HFFc6 (cell line): ENCODE results near the gene MIOX. TPM values are rescaled to one million over a fixed set of nuclear protein-coding genes. Genes with fewer than 3 reads are reported as not detected.

Experiments used
- DNase-seq: peaks from one replicate; pipeline ENCODE4 v3.0.0-alpha.2; 2018
- H3K27ac Mint-ChIP-seq: 2 replicates; pipeline ENCODE4 v1.8.0; 2020; ENCODE audit warnings: mild to moderate bottlenecking, mixed read lengths
- H3K27me3 Mint-ChIP-seq: 2 replicates; pipeline ENCODE4 v1.8.0; 2021; ENCODE audit warnings: mild to moderate bottlenecking, moderate library complexity, mixed read lengths; ENCODE audit not compliant: insufficient read depth
- H3K36me3 Mint-ChIP-seq: 2 replicates; pipeline ENCODE4 v1.8.0; 2021; ENCODE audit warnings: low read depth, mixed read lengths
- H3K4me1 Mint-ChIP-seq: 2 replicates; pipeline ENCODE4 v1.8.0; 2020; ENCODE audit warnings: low read depth, mixed read lengths
- H3K4me3 Mint-ChIP-seq: 2 replicates; pipeline ENCODE4 v1.8.0; 2020; ENCODE audit warnings: mild to moderate bottlenecking, moderate library complexity, mixed read lengths
- H3K9me3 Mint-ChIP-seq: 2 replicates; pipeline ENCODE4 v1.8.0; 2020; ENCODE audit warnings: mild to moderate bottlenecking, mixed read lengths
- total RNA-seq, 6 experiments: library from RNA; stranded (reverse); fragmentation: NEBNext Ultra II Directional; extraction: Animal tissue kit (Norgen Biotek cat#: 25700); gene quantifications; 2 replicates in 1 of 6; 3 replicates in 5 of 6; pipeline ENCODE4 v1.2.3, GENCODE V29; 2021
- TF ChIP-seq, protein P1 (sequence below): fragments of 200-600 bp; sonication (generic); IDR thresholded peaks from 2 replicates; pipeline ENCODE4 v1.5.0; 2021; ENCODE audit warnings: antibody characterized with exemption, mild to moderate bottlenecking

Gene MIOX
- total RNA-seq, 6 experiments from 2014 or later, result not detected

DNA sequence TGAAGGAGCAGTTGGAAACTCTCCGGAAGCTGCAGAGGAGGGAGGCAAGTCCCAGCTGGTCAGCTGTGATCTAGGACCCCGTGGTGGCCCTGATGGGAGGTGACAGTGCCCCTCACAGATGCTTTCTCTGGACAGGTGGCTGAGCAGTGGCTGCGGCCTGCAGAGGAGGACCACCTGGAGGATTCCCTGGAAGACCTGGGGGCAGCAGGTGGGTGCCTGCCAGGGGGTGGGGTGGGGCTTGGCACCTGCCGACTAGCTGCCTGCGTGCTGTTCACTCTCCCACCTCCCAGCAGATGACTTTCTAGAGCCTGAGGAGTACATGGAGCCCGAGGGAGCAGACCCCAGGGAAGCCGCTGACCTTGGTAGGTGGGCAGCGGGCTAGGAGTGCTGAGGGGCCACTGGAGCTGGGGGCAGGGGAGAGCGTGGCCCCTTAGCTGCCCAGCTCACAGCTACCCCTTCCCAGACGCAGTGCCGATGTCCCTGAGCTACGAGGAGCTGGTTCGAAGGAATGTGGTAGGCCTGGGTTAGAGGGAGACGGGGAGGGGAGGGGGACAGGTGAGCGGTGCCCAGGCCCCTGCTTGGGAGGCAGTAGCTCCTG lies 35.6 kb downstream of the MIOX start:
- Mint-ChIP-seq H3K36me3 (peaks cover 14% of the 10 kb centered on the region), H3K27me3 (peaks cover 2% of the 10 kb centered on the region; the same call in 1 of the 2 replicates)
- TF ChIP-seq, protein P1, sequence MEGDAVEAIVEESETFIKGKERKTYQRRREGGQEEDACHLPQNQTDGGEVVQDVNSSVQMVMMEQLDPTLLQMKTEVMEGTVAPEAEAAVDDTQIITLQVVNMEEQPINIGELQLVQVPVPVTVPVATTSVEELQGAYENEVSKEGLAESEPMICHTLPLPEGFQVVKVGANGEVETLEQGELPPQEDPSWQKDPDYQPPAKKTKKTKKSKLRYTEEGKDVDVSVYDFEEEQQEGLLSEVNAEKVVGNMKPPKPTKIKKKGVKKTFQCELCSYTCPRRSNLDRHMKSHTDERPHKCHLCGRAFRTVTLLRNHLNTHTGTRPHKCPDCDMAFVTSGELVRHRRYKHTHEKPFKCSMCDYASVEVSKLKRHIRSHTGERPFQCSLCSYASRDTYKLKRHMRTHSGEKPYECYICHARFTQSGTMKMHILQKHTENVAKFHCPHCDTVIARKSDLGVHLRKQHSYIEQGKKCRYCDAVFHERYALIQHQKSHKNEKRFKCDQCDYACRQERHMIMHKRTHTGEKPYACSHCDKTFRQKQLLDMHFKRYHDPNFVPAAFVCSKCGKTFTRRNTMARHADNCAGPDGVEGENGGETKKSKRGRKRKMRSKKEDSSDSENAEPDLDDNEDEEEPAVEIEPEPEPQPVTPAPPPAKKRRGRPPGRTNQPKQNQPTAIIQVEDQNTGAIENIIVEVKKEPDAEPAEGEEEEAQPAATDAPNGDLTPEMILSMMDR, result no peak

DNA sequence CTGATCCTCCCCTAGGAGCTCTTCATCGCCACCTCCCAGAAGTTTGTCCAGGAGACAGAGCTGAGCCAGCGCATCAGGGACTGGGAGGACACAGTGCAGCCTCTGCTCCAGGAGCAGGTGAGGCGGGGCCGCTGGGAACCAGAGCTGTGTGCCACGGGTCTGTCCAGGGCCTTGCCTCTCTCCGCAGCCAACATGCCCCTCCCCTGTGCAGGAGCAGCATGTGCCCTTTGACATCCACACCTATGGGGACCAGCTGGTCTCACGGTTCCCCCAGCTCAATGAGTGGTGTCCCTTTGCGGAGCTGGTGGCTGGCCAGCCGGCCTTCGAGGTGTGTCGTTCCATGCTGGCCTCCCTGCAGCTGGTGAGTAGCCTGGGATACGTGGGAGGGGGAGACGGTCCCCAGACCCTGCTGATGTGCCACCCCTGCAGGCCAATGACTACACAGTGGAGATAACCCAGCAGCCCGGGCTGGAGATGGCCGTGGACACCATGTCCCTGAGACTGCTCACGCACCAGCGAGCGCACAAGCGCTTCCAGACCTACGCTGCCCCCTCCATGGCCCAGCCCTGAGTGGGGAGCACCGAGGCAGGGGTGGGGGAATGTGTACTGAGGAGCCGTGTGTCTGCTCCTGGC lies 36.3 kb downstream of the MIOX start:
- Mint-ChIP-seq H3K27me3 (peaks cover 2% of the 10 kb centered on the region; the same call in 1 of the 2 replicates), H3K36me3 (peaks cover 14% of the 10 kb centered on the region), H3K9me3 (no peaks in the 10 kb centered on the region), H3K4me3 (0 out of 2 replicates have a peak overlapping the region, but pooled peaks have one; percentile 26), H3K4me1 (peaks cover 19% of the 10 kb centered on the region), H3K27ac (no peak overlapping the region; the same call in 1 of the 2 replicates)
- TF ChIP-seq, protein P1, result no peak
- no peak for DNase-seq

More for the DNA sequence above, 35.6 kb downstream of the MIOX start:
- H3K27ac Mint-ChIP-seq, result no peak overlapping the region
- no peak for DNase-seq
- H3K9me3 Mint-ChIP-seq, result no peaks in the 10 kb centered on the region
- H3K4me3 Mint-ChIP-seq, result no peak overlapping the region
- peaks cover 16% of the 10 kb centered on the region for H3K4me1 Mint-ChIP-seq

DNA sequence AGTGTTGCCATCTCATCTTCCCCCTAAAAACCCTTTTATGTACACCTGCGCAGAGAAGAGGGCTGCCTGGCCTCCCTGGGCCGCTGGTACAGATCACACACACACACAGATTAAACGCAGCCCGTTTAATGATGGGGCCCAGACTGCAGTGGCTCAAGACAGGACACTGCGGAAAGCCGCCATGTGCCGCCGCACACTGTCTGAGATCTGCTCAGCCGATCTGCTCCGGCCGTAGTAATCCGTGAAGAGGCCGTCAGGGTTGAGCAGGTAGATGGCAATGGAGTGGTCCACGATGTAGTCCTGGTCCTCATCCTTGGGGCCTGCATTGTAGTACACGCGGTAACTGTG lies 36.8 kb downstream of the MIOX start:
- Mint-ChIP-seq H3K4me3 (0 out of 2 replicates have a peak overlapping the region, but pooled peaks have one; percentile 26), H3K9me3 (no peaks in the 10 kb centered on the region), H3K4me1 (peaks cover 19% of the 10 kb centered on the region), H3K27me3 (peaks cover 2% of the 10 kb centered on the region; the same call in 1 of the 2 replicates), H3K36me3 (peaks cover 14% of the 10 kb centered on the region), H3K27ac (no peak overlapping the region; the same call in 1 of the 2 replicates)
- DNase-seq, result no peak
- TF ChIP-seq, protein P1, result no peak

DNA sequence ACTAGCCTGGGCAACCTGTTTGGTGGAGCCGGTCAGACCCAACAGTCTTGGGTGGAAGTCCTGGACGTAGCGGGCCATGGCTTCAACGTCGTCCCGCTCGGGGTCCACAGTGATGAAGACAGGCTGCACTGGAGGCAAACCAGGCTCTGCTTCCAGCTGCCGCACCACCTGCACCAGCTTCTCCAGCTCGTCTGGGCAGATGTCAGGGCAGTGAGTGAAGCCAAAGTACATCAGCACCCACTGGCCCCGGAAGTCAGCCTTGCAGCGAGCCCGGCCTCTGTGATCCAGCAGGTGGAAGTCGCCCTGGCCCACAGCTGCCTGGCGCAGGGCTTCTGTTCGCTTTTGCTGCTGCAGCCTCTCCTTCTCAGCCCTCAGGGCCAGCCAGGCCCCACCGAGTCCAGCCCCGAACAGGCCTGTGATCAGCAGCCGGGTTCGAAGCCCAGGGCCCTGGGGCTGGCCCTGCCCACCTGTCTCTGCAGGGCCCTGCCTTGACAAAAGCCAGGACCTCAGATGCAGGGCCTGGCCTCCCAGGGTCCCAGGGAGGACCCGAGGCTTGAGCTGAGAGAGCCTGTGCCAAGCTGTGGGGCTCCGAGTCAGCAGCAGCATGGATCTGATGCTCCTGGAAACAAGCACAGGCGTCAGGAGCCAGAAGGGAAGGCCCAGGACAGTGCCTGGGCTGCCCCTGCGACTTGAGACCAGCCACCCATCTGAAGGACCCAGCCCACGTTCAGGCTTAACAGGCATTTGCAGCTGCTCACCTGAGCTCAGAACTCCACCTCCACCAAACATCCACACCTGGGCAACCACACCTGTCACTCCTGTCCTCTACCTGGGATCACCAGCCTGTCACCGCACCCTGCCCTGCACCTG lies 37.4 kb downstream of the MIOX start:
- H3K36me3 Mint-ChIP-seq, result peaks cover 14% of the 10 kb centered on the region
- H3K27me3 Mint-ChIP-seq, result peaks cover 5% of the 10 kb centered on the region
- H3K27ac Mint-ChIP-seq, result peak overlapping the region; percentile 74
- TF ChIP-seq, protein P1, result no peak
- no peaks in the 10 kb centered on the region for H3K9me3 Mint-ChIP-seq
- DNase-seq, result no peak
- peaks cover 19% of the 10 kb centered on the region for H3K4me1 Mint-ChIP-seq
- H3K4me3 Mint-ChIP-seq, result peak overlapping the region; percentile 94

DNA sequence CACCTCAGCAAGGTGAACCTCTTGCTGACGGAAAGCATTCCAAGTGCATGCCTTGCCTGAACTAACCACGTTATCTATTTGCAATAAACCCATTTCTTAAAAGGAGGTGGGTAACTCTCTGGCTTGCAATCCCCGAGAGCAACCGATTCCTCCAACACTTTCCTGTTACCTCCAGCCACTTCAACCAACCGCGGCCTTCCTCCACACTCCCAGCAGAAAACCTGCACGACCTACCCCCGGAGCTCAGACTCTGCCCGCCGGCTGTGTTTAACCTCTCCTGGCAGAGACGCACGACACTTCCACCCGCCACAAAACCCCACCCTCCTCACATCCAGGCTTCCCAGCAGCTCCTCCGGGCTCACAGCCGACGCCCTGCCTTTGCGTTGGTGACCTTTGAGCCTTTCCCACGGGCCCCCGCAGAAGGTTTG lies 38.0 kb downstream of the MIOX start:
- DNase-seq, result no peak
- peaks cover 10% of the 10 kb centered on the region for H3K36me3 Mint-ChIP-seq
- no peaks in the 10 kb centered on the region for H3K9me3 Mint-ChIP-seq
- TF ChIP-seq, protein P1, result no peak
- H3K27ac Mint-ChIP-seq, result peak overlapping the region; percentile 74
- peaks cover 19% of the 10 kb centered on the region for H3K4me1 Mint-ChIP-seq
- H3K4me3 Mint-ChIP-seq, result peak overlapping the region; percentile 94
- H3K27me3 Mint-ChIP-seq, result peaks cover 5% of the 10 kb centered on the region
